RWPE1 (cell line): ENCODE measurements around the gene ETHE1.

Experiments
- CTCF ChIA-PET: fragments of 350-600 bp; sonication (Branson Sonifier 250); formaldehyde crosslinking; extraction: SDS; loops from one replicate; lab custom pipeline; 2021; lab: Yijun Ruan, JAX
- POLR2A ChIA-PET: fragments of 400-600 bp; formaldehyde crosslinking; extraction: SDS; loops from one replicate; lab custom pipeline; 2020; ENCODE audit warnings: antibody characterized with exemption; ENCODE audit not compliant: low non-redundant PET; lab: Yijun Ruan, JAX
- DNase-seq: peaks from one replicate; pipeline ENCODE4 v3.0.0; 2012; ENCODE audit warnings: low spot score
- H3K27ac ChIP-seq: fragments of 450-650 bp; 2 replicates; pipeline ENCODE4 v1.5.1; 2017
- CTCF ChIP-seq: fragments of 450-650 bp; conservative IDR thresholded peaks from 2 replicates; pipeline ENCODE4 v1.5.1; 2017; ENCODE audit warnings: low read depth, mild to moderate bottlenecking

Gene ETHE1

DNA sequence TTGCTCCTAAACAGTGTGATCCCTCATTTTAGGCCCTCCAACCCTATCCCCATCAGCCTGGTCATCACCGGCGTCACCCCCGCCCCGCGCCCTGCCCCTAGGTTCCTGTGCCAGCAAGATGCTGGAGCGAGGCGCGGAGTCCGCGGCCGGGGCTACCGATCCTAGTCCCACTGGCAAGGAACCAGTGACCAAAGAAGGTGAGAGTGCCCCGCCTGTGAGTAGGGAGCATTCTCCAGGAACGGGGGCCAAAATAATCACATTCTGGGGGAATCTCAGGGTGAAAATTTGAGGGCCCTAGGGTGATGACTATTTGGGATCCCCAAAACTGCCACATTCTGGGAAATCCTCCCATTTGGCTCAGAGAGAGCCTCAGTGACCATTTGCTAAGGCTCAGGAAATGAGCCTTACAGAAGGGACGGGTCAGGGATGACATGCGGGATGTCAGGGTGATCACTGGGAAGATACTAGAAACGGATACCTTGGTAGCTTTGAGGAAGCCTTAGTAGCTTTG lies 7.4 kb upstream of the ETHE1 start:
- no peak for DNase-seq
- CTCF ChIA-PET: interaction anchor here (0.6 to 0.8 kb wide), 2 partner anchors 10 to 21 kb away, joined by 5 read pairs; no protein-coding TSS in a partner anchor
- no peak for TF ChIP-seq CTCF
- POLR2A ChIA-PET: no interaction called here
- H3K27ac ChIP-seq: peak overlapping the region; percentile 98

DNA sequence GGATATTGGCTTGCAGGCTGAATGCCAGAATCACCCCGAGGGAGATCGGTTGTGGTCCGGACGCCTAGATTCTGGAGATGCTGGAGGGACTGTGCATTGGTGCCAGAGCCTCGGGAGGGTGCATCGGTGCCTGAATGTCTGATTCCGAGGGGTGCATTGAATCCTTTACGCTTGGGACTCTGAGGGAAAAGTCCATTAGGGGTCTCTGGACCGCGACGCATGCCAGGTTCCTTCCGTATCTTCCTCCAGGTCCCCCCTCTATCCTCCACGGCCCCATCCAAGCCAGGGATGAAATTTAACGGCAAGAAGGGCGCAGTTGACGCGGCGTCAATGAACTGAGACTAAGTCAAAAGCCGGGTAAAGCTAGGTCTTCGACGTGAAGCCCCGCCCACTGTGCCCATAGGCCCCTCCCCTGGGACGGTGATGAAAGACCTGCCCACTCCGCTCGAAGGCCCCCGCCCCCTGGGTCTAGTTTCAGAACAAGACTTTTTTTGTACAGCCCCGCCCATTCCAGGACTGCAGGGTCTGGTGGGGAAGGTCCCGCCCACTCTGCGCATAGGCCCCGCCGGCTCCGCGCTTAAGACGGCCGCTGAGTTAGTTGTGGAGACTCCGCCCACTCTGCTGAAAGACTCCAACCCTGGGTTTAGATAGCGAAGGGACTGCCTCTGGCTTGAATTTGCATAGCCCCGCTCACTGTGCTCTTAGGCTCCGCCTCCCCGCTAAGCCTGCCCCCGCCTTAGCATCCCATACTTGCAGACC lies 6.7 kb upstream of the ETHE1 start:
- peak; percentile 98 for DNase-seq
- TF ChIP-seq CTCF: no peak
- H3K27ac ChIP-seq: peak overlapping the region; percentile 98
- ChIA-PET CTCF (interaction anchor here (0.6 kb wide), 1 partner anchor 10 kb away, joined by 5 read pairs; no protein-coding TSS in a partner anchor), POLR2A (no interaction called here)

DNA sequence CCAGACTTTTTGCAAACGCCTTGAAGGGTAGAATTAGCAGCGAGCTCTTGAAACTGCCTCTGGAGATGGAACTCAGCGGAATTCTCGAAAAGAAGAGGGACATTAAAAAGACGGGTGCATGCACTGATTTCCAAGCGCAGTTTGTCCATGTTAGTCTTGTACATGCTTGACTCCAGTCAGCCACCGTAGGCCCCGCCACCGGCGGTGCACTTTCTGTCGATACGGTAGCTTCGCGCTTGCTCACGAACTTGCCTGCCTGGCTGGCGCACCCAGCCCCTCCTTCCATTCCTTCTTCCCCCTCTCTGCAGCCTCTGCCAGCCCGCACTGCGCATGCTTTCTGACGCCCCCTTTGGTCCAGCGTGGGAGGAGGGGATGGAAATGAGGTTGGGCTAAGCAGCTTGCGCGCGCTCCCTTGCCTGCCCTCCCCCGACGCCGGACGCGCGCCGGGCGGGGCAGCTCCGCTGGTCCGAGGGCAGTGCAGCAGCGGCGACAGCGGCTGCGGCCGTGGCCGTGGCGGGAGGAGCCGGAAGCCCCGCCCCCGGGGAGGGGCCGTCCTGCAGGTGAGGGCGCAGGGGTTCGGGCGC lies 6.1 kb upstream of the ETHE1 start, which contains the start of gene ZNF575:
Gene ZNF575, plus strand, starts transcription at position 227 of the 584 bp plus-strand sequence. CDS start 1,235 bp downstream, outside the sequence.
- POLR2A ChIA-PET: interaction anchor here (0.5 to 1.2 kb wide), 3 partner anchors 38 to 283 kb away, joined by 3 to 9 read pairs (median 3); no protein-coding TSS in a partner anchor
- TF ChIP-seq CTCF: no peak
- peak within 1 kb of the TSS; percentile 98 for H3K27ac ChIP-seq
- peak; percentile 82 for DNase-seq
- CTCF ChIA-PET: interaction anchor here (0.9 kb wide), 1 partner anchor 85 kb away, joined by 4 read pairs; no protein-coding TSS in a partner anchor

GRCh38 chr19:43532571-43532961 lies 5.6 kb upstream of the ETHE1 start:
- CTCF ChIA-PET: interaction anchor here (0.9 kb wide), 1 partner anchor 84 kb away, joined by 4 read pairs; no protein-coding TSS in a partner anchor
- POLR2A ChIA-PET: interaction anchor here (0.5 to 1.2 kb wide), 3 partner anchors 39 to 283 kb away, joined by 3 to 9 read pairs (median 3); no protein-coding TSS in a partner anchor
- TF ChIP-seq CTCF: no peak
- peak overlapping the region; percentile 98 for H3K27ac ChIP-seq
- DNase-seq: peak; percentile 25

DNA sequence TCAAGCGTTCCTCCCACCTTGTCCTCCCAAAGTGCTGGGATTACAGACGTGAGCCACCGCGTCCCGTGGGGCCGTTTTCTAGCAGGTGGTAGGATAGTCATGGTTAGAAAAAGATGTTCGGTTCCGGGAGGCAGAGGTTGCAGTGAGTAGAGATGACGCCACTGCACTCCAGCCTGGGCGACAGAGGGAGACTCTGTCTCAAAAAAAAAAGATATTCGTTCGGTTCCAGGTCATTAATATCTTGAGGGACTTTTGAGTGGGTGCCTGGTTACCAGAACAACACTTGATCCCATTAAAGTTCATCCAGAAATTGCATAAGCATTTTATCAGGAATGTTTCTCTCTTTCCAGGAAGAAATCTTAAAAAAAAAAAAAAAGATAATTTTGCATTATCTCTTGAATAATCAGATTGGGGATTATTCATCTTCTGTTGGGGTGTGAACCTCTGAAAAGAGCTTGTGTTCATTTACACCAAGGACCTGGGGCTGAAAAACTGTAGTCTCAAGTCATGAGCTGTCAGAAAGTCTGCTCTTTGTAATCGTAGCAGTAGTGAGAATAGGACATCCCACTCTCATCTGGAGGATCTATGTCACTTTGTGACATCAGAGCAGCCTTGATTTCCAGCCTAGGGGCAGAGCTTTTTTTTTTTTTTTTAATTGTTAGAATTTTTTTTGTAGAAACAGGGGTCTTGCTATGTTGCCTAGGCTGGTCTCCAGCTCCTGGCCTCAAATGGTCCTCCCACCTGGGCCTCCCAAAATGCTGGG lies 1.0 kb upstream of the ETHE1 start:
- POLR2A ChIA-PET: interaction anchor here (0.6 to 0.7 kb wide), 5 partner anchors 70 to 1629 kb away, joined by 3 to 10 read pairs (median 5); no protein-coding TSS in a partner anchor

More for the DNA sequence above, 1.0 kb upstream of the ETHE1 start:
- DNase-seq: no peak
- H3K27ac ChIP-seq: peak overlapping the region; percentile 94
- CTCF ChIA-PET: interaction anchor here (0.7 to 1.4 kb wide), 5 partner anchors 8 to 808 kb away, joined by 3 to 9 read pairs (median 4); no protein-coding TSS in a partner anchor
- TF ChIP-seq CTCF: no peak
